IMR-90 (cell line): ENCODE data around the gene FAM83B. TPM values are rescaled to one million over a fixed set of nuclear protein-coding genes. Genes with fewer than 3 reads are reported as not detected.

ENCODE experiments used
- ATAC-seq: fragments of 200-7000 bp; cut with Tn5 transposase; 2 replicates; pipeline ENCODE4 v1.9.1; 2020; ENCODE audit warnings: low read depth, mild to moderate bottlenecking, moderate library complexity
- BruUV-seq: library from RNA; stranded (reverse); fragments of 400-500 nt; replicated peaks from 2 replicates; lab custom pipeline; 2021; lab: Mats Ljungman, UMichigan
- CTCF ChIA-PET: fragments of 300-600 bp; formaldehyde crosslinking; extraction: SDS; loops from one replicate; lab custom pipeline; 2021; ENCODE audit warnings: antibody characterized with exemption; lab: Yijun Ruan, JAX
- POLR2A ChIA-PET: fragments of 300-600 bp; sonication (Branson Sonifier 250); formaldehyde crosslinking; loops from one replicate; lab custom pipeline; 2022; ENCODE audit warnings: antibody characterized with exemption; ENCODE audit not compliant: unreplicated experiment; lab: Charles Lee
- DNase-seq: peaks from one replicate; pipeline ENCODE4 v3.0.0; 2013
- H2AFZ ChIP-seq: replicated peaks from 2 replicates; pipeline ENCODE3; 2013; ENCODE audit warnings: low read length, mild to moderate bottlenecking; ENCODE audit not compliant: poor library complexity
- H2AK5ac ChIP-seq: 2 replicates; pipeline ENCODE4 v1.6.1; 2013; ENCODE audit warnings: low read depth, low read length, inconsistent platforms
- H2AK9ac ChIP-seq: replicated peaks from 2 replicates; pipeline ENCODE3; 2013; ENCODE audit warnings: mild to moderate bottlenecking, low read depth, low read length, moderate library complexity; ENCODE audit not compliant: poor library complexity
- H2BK120ac ChIP-seq: 2 replicates; pipeline ENCODE4 v1.6.1; 2013; ENCODE audit warnings: low read depth, low read length, inconsistent platforms
- H2BK15ac ChIP-seq: 3 replicates; pipeline ENCODE4 v1.6.1; 2013; ENCODE audit warnings: low read depth, low read length, inconsistent platforms
- H2BK20ac ChIP-seq: 2 replicates; pipeline ENCODE4 v1.6.1; 2013; ENCODE audit warnings: low read depth, mild to moderate bottlenecking, inconsistent platforms, low read length, moderate library complexity
- H2BK5ac ChIP-seq: 2 replicates; pipeline ENCODE4 v1.6.1; 2013; ENCODE audit warnings: mild to moderate bottlenecking, low read depth, low read length, inconsistent platforms; ENCODE audit not compliant: poor library complexity, severe bottlenecking
- H3K14ac ChIP-seq: replicated peaks from 2 replicates; pipeline ENCODE4 v1.6.1; 2013; ENCODE audit warnings: low read depth, low read length, inconsistent platforms
- H3K18ac ChIP-seq: 2 replicates; pipeline ENCODE4 v1.6.1; 2013; ENCODE audit warnings: low read depth, low read length, control low read depth
- H3K23ac ChIP-seq: 2 replicates; pipeline ENCODE4 v1.6.1; 2013; ENCODE audit warnings: low read depth, low read length, inconsistent platforms
- H3K27ac ChIP-seq: 2 replicates; pipeline ENCODE4 v1.5.1; 2013; ENCODE audit warnings: mild to moderate bottlenecking, control low read depth, low read length; ENCODE audit not compliant: insufficient read depth
- H3K27me3 ChIP-seq: 2 replicates; pipeline ENCODE4 v1.6.1; 2013; ENCODE audit warnings: low read length; ENCODE audit not compliant: control insufficient read depth, insufficient read depth
- H3K36me3 ChIP-seq: 2 replicates; pipeline ENCODE4 v1.6.1; 2013; ENCODE audit warnings: low read length, mixed read lengths; ENCODE audit not compliant: control insufficient read depth, insufficient read depth
- H3K4ac ChIP-seq: 2 replicates; pipeline ENCODE4 v1.6.1; 2013; ENCODE audit warnings: low read depth, low read length, inconsistent platforms
- H3K4me1 ChIP-seq: 2 replicates; pipeline ENCODE4 v1.6.1; 2013; ENCODE audit warnings: low read length, mixed read lengths; ENCODE audit not compliant: control insufficient read depth, insufficient read depth
- H3K4me2 ChIP-seq: 2 replicates; pipeline ENCODE4 v1.6.1; 2013; ENCODE audit warnings: low read depth, mild to moderate bottlenecking, control low read depth, low read length, moderate library complexity
- H3K4me3 ChIP-seq: 2 replicates; pipeline ENCODE4 v1.5.1; 2013; ENCODE audit warnings: low read depth, mild to moderate bottlenecking, control low read depth, low read length, moderate library complexity; ENCODE audit not compliant: insufficient read depth
- H3K56ac ChIP-seq: 2 replicates; pipeline ENCODE4 v1.6.1; 2013; ENCODE audit warnings: low read length, inconsistent platforms; ENCODE audit not compliant: insufficient read depth; ENCODE audit errors: extremely low read depth
- H3K79me1 ChIP-seq, 2 experiments: 2 replicates each; pipeline ENCODE4 v1.6.1; 2013; ENCODE audit warnings: low read length in 2 of 2, inconsistent platforms in 1 of 2, low read depth in 1 of 2
- H3K9ac ChIP-seq: 2 replicates; pipeline ENCODE4 v1.6.1; 2013; ENCODE audit warnings: low read depth, low read length, control low read depth
- H3K9me1 ChIP-seq: 2 replicates; pipeline ENCODE4 v1.6.1; 2013; ENCODE audit warnings: low read length, inconsistent platforms; ENCODE audit not compliant: insufficient read depth
- H3K9me3 ChIP-seq: 2 replicates; pipeline ENCODE4 v1.6.1; 2013; ENCODE audit warnings: low read length; ENCODE audit not compliant: control insufficient read depth, insufficient read depth
- H4K20me1 ChIP-seq: 2 replicates; pipeline ENCODE4 v1.6.1; 2013; ENCODE audit warnings: low read length, inconsistent platforms; ENCODE audit not compliant: insufficient read depth
- H4K5ac ChIP-seq: 2 replicates; pipeline ENCODE4 v1.6.1; 2013; ENCODE audit warnings: mild to moderate bottlenecking, low read depth, low read length, control low read depth
- H4K8ac ChIP-seq, 2 experiments: 2 replicates each; pipeline ENCODE4 v1.6.1; 2013; ENCODE audit warnings: low read depth in 2 of 2, low read length in 2 of 2, control low read depth in 1 of 2, inconsistent platforms in 1 of 2
- H4K91ac ChIP-seq: 2 replicates; pipeline ENCODE4 v1.6.1; 2013; ENCODE audit warnings: low read depth, low read length, inconsistent platforms; ENCODE audit not compliant: insufficient read depth
- CEBPB ChIP-seq: IDR thresholded peaks from 2 replicates; pipeline ENCODE4 v1.6.1; 2012; ENCODE audit warnings: low read depth, low read length, improper control_type of control experiment
- RAD21 ChIP-seq: IDR thresholded peaks from 2 replicates; pipeline ENCODE4 v1.6.1; 2012; ENCODE audit warnings: low read length, improper control_type of control experiment
- dilution Hi-C: fragments of 300-500 bp; cut with HindIII; formaldehyde crosslinking; loops from one replicate; pipeline ENCODE4 v1.14.3; 2018; ENCODE audit warnings: low sequenced_read_pairs; ENCODE audit not compliant: unreplicated experiment
- in situ Hi-C: fragments of 300-500 bp; cut with MboI; formaldehyde crosslinking; loops from 3 replicates; pipeline ENCODE4 v1.14.3; 2019; ENCODE audit warnings: low sequenced_read_pairs, inconsistent platforms, mixed read lengths
- intact Hi-C: fragments of 100-400 bp; cut with micrococcal nuclease; formaldehyde crosslinking; loops from 2 replicates; pipeline ENCODE4 v1.10.0; 2022
- polyA plus RNA-seq, 3 experiments: library from polyadenylated mRNA; depleted of rRNA; stranded (reverse); fragments of >200 nt; gene quantifications; 2 replicates each; pipeline ENCODE4 v1.2.3, GENCODE V29; 2012; ENCODE audit warnings: low replicate concordance in 1 of 3
- total RNA-seq: library from RNA; depleted of rRNA; stranded (reverse); fragments of >200 nt; gene quantifications from 2 replicates; pipeline ENCODE4 v1.2.3, GENCODE V29; 2012

The FAM83B gene
- total and polyA plus RNA-seq, 2 of the 4 experiments (the other 2 are of a cell fraction): 0.02 to 0.18 TPM

- Histone ChIP-seq H3K18ac (peak overlapping the region; percentile 75; the same call in 1 of the 2 replicates), H2BK15ac (no peak overlapping the region), H2AFZ (no peak overlapping the region), H3K9me3 (no peaks in the 10 kb centered on the region), H3K79me1 (no peaks in the 10 kb centered on the region), H3K4me3 (no peak overlapping the region), H2AK9ac (no peak overlapping the region), H4K91ac (no peak overlapping the region), H4K20me1 (no peaks in the 10 kb centered on the region), H3K27me3 (no peaks in the 10 kb centered on the region), H3K56ac (no peak overlapping the region), H3K27ac (no peak overlapping the region; the same call in 1 of the 2 replicates), H2AK5ac (no peak overlapping the region), H3K4me2 (peak overlapping the region; percentile 76; the same call in 1 of the 2 replicates), H3K4me1 (0 out of 2 replicates have a peak, but pooled peaks cover 3% of the 10 kb centered on the region), H2BK5ac (no peak overlapping the region), H3K9me1 (0 out of 2 replicates have a peak, but pooled peaks cover 3% of the 10 kb centered on the region), H4K5ac (no peak overlapping the region), H3K23ac (peak overlapping the region; percentile 12; the same call in 1 of the 2 replicates), H3K4ac (no peak overlapping the region), H2BK20ac (no peak overlapping the region), H3K36me3 (no peaks in the 10 kb centered on the region), H3K9ac (no peak overlapping the region), H4K8ac (no peak overlapping the region), H3K14ac (no peak overlapping the region), H2BK120ac (no peak overlapping the region)
- DNase-seq (peak; percentile 39), ATAC-seq (peak; percentile 64)
- TF ChIP-seq RAD21: no peak
- TF ChIP-seq CEBPB: peak; percentile 63
- in situ Hi-C loops (no loop called here), intact Hi-C loops (no loop called here), dilution Hi-C loops (no loop called here)
- ChIA-PET CTCF (no interaction called here), POLR2A (no interaction called here)
- no TSS peak for BruUV-seq
These were observed 57.3 kb downstream of the FAM83B start for GRCh38 chr6:54903884-54904283.
